GM20000 (cell line): ENCODE measurements around the gene RHBDD2.
"Not testable (repeated sequence)": the region's sequence is repeated elsewhere in the genome, so short reads cannot be mapped to it uniquely, and the experiment has no call there.

Experiments used
- DNase-seq: peaks from one replicate; pipeline ENCODE4 v3.0.0; 2012; ENCODE audit warnings: low spot score
- CTCF ChIP-seq: IDR thresholded peaks from 2 replicates; pipeline ENCODE4 v1.5.1; 2012; ENCODE audit warnings: mild to moderate bottlenecking, control low read depth; ENCODE audit errors: extremely low read depth, missing control alignments

The RHBDD2 gene

GRCh38 chr7:75888464-75889222 is 9.8 kb downstream of the RHBDD2 start:
- no peak for TF ChIP-seq CTCF
- DNase-seq = no peak

- no peak for DNase-seq
Observed at GRCh38 chr7:75889223-75889825, 10.5 kb downstream of the RHBDD2 start.

GRCh38 chr7:75889826-75890225 is 11.0 kb downstream of the RHBDD2 start:
- DNase-seq = no peak
- TF ChIP-seq CTCF = no peak

More at GRCh38 chr7:75889223-75889825, 10.5 kb downstream of the RHBDD2 start:
- no peak for TF ChIP-seq CTCF

- not testable (repeated sequence) for DNase-seq
Observed at GRCh38 chr7:75891237-75891636, 12.4 kb downstream of the RHBDD2 start.

GRCh38 chr7:75891815-75892411 is 13.1 kb downstream of the RHBDD2 start:
- no peak for TF ChIP-seq CTCF
- no peak for DNase-seq

- no peak for TF ChIP-seq CTCF
- no peak for DNase-seq
Observed at GRCh38 chr7:75892634-75893272, 13.9 kb downstream of the RHBDD2 start.

- no peak for DNase-seq
- no peak for TF ChIP-seq CTCF
Observed at GRCh38 chr7:75896803-75897327, 18.0 kb downstream of the RHBDD2 start.
